HepG2 (cell line): ENCODE results near the gene GRPEL2.

Experiments
- CHD2 ChIP-seq: IDR thresholded peaks from 2 replicates; pipeline ENCODE4 v1.6.1; 2011; ENCODE audit warnings: low read depth, low read length, improper control_type of control experiment
- TEAD2 ChIP-seq: sonication (generic); formaldehyde crosslinking; IDR thresholded peaks from 2 replicates; pipeline ENCODE4 v1.9.0; 2021; ENCODE audit warnings: missing genetic modification reagents

DNA sequence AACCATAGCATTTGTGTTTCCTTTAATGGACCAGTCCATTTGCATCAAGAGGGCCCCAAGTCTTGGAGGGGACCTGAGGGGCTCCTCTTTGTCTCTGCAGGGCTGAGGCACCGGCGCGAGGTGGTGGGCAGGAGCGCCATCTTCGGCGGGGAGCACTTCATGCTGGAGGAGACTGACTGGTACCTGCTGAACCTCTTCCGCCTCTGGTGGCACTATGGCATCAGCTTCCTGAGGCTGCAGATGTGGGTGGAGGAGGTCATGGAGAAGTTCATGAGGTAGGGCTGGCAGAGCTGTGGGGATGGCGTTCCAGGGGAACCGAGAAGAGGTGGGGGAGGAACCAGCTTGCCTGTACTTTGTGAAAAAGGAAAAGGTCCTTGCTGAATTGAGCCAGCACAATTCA lies 18.6 kb downstream of the GRPEL2 start:
- no peak for TF ChIP-seq TEAD2
- no peak for TF ChIP-seq CHD2
